Measurements from ENCODE around the gene ADGRG1. TPM values are rescaled to one million over a fixed set of nuclear protein-coding genes. Genes with fewer than 3 reads are reported as not detected.

Gene ADGRG1
- total RNA-seq, 3 donors from 2014 or later (not counting 1 experiment from before 2014, with no cell fraction given): 830 to 949 (median 858) TPM

DNA sequence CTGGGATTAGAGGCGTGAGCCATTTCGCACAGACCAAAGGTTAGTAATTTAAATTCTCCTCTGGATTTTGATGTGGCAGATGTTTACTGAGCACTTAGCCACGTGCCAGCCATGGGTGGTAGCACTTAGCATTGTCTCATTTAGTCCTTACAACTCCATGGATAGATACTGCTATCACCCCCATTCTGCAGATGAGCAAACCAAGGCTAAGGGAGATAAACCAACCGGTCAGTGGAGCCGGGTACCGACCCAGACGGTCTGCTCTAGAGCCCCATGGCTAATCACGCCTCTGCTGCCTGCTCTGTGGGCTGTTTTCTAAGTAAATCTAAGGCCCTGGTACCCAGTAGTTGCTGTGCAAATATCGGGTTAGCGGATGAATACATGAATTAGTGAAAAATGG, 12.6 kb upstream of the ADGRG1 start:
- Histone ChIP-seq H3K9me3 (ENCODE audit: control insufficient read depth, insufficient read depth, low read length) (no peaks in the 10 kb centered on the region), H3K27me3 (ENCODE audit: control insufficient read depth, insufficient read depth, low read length) (no peaks in the 10 kb centered on the region), H3K4me3 (ENCODE audit: low read length) (no peak overlapping the region), H3K27ac (ENCODE audit: low read length) (no peak overlapping the region), H3K4me1 (ENCODE audit: control insufficient read depth, insufficient read depth, low read length) (peaks cover 39% of the 10 kb centered on the region), H3K36me3 (ENCODE audit: control insufficient read depth, insufficient read depth, low read length) (no peaks in the 10 kb centered on the region)
- TF ChIP-seq CTCF (IDR thresholded peaks at IDR 0.05): no peak
- ATAC-seq (no peak), DNase-seq (no peak)
- intact Hi-C loops (cut with micrococcal nuclease): no loop called here
- no peaks in the 10 kb centered on the region for H3K27me3 Mint-ChIP-seq (ENCODE audit: low read depth in 2 of 2)
- peak overlapping the region in 1 of 2 donors; percentile 27 for H3K27ac Mint-ChIP-seq
- no peak overlapping the region for H3K4me3 Mint-ChIP-seq
- 90% methylated on average over 10 of the region's 10 CpGs for WGBS (ENCODE audit: insufficient coverage)
- no peaks in the 10 kb centered on the region for H3K36me3 Mint-ChIP-seq
- H3K4me1 Mint-ChIP-seq: peaks cover 42 to 45% of the 10 kb centered on the region in 2 donors
- no peaks in the 10 kb centered on the region for H3K9me3 Mint-ChIP-seq

GRCh38 chr16:57616241-57616640, 12.2 kb upstream of the ADGRG1 start:
- no peak overlapping the region for H3K4me3 ChIP-seq (ENCODE audit: low read length)
- ATAC-seq: no peak
- H3K27ac ChIP-seq (ENCODE audit: low read length): no peak overlapping the region
- H3K27ac Mint-ChIP-seq: peak overlapping the region in 1 of 2 donors; percentile 27
- H3K27me3 Mint-ChIP-seq (ENCODE audit: low read depth in 2 of 2): no peaks in the 10 kb centered on the region
- no peaks in the 10 kb centered on the region for H3K36me3 Mint-ChIP-seq
- no peaks in the 10 kb centered on the region for H3K9me3 ChIP-seq (ENCODE audit: control insufficient read depth, insufficient read depth, low read length)
- H3K4me1 ChIP-seq (ENCODE audit: control insufficient read depth, insufficient read depth, low read length): peaks cover 39% of the 10 kb centered on the region
- no peaks in the 10 kb centered on the region for H3K27me3 ChIP-seq (ENCODE audit: control insufficient read depth, insufficient read depth, low read length)
- no peak for DNase-seq
- 92% methylated on average over 7 of the region's 7 CpGs for WGBS (ENCODE audit: insufficient coverage)
- H3K4me3 Mint-ChIP-seq: no peak overlapping the region
- H3K4me1 Mint-ChIP-seq: peaks cover 38 to 41% of the 10 kb centered on the region in 2 donors
- no peaks in the 10 kb centered on the region for H3K36me3 ChIP-seq (ENCODE audit: control insufficient read depth, insufficient read depth, low read length)
- no peak for TF ChIP-seq CTCF (IDR thresholded peaks at IDR 0.05)
- intact Hi-C loops (cut with micrococcal nuclease): no loop called here
- H3K9me3 Mint-ChIP-seq: no peaks in the 10 kb centered on the region

DNA sequence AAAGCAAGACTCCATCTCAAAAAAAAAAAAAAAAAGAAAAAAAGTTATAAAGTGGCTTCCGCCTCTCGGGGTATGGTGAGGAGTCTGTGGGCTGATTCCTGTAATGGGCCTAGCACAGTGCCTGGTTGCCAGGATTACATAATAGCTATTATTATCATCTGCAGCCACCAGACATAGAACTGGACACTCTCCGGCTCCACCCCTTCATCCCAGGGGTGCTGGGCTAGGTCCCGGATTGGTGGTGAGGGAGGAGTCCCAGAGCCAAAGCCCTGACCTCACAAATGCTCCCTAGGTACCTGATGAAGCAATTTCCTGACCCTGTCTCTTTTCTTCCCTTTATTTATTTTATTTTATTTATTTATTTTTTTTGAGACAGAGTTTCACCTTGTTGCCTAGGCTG, 11.6 kb upstream of the ADGRG1 start:
- Histone ChIP-seq H3K36me3 (ENCODE audit: control insufficient read depth, insufficient read depth, low read length) (no peaks in the 10 kb centered on the region), H3K4me3 (ENCODE audit: low read length) (no peak overlapping the region), H3K9me3 (ENCODE audit: control insufficient read depth, insufficient read depth, low read length) (no peaks in the 10 kb centered on the region), H3K4me1 (ENCODE audit: control insufficient read depth, insufficient read depth, low read length) (peaks cover 42% of the 10 kb centered on the region), H3K27me3 (ENCODE audit: control insufficient read depth, insufficient read depth, low read length) (no peaks in the 10 kb centered on the region), H3K27ac (ENCODE audit: low read length) (no peak overlapping the region)
- no peaks in the 10 kb centered on the region for H3K36me3 Mint-ChIP-seq
- no peak overlapping the region for H3K4me3 Mint-ChIP-seq
- no peak for TF ChIP-seq CTCF (IDR thresholded peaks at IDR 0.05)
- no peak for DNase-seq
- no peaks in the 10 kb centered on the region for H3K27me3 Mint-ChIP-seq (ENCODE audit: low read depth in 2 of 2)
- intact Hi-C loops (cut with micrococcal nuclease): no loop called here
- no peak for ATAC-seq
- H3K27ac Mint-ChIP-seq: no peak overlapping the region
- WGBS (ENCODE audit: insufficient coverage): 100% methylated on average over 2 of the region's 4 CpGs
- peaks cover 33 to 36% of the 10 kb centered on the region in 2 donors for H3K4me1 Mint-ChIP-seq
- no peaks in the 10 kb centered on the region for H3K9me3 Mint-ChIP-seq

- Histone ChIP-seq H3K27me3 (ENCODE audit: control insufficient read depth, insufficient read depth, low read length) (no peaks in the 10 kb centered on the region), H3K27ac (ENCODE audit: low read length) (no peak overlapping the region), H3K36me3 (ENCODE audit: control insufficient read depth, insufficient read depth, low read length) (no peaks in the 10 kb centered on the region), H3K4me3 (ENCODE audit: low read length) (no peak overlapping the region), H3K9me3 (ENCODE audit: control insufficient read depth, insufficient read depth, low read length) (no peaks in the 10 kb centered on the region), H3K4me1 (ENCODE audit: control insufficient read depth, insufficient read depth, low read length) (peaks cover 42% of the 10 kb centered on the region)
- DNase-seq: peak in 1 of 2 donors; percentile 20
- peak; percentile 54 to 85 (median 85) for ATAC-seq
- 60% methylated on average over 8 of the region's 8 CpGs for WGBS (ENCODE audit: insufficient coverage)
- TF ChIP-seq CTCF (IDR thresholded peaks at IDR 0.05): no peak
- Mint-ChIP-seq H3K4me3 (no peak overlapping the region), H3K27ac (peak overlapping the region; percentile 25 to 41), H3K27me3 (ENCODE audit: low read depth in 2 of 2) (no peaks in the 10 kb centered on the region), H3K9me3 (no peaks in the 10 kb centered on the region), H3K4me1 (peaks cover 33 to 36% of the 10 kb centered on the region in 2 donors), H3K36me3 (no peaks in the 10 kb centered on the region)
- intact Hi-C loops (cut with micrococcal nuclease): no loop called here
Observed at GRCh38 chr16:57617604-57618111, 10.8 kb upstream of the ADGRG1 start.
